Endothelial cell of umbilical vein (primary cell): ENCODE data around the gene UGT1A3. TPM values are rescaled to one million over a fixed set of nuclear protein-coding genes. Genes with fewer than 3 reads are reported as not detected.

ENCODE experiments used
- BruUV-seq: library from RNA; stranded (reverse); fragments of 400-500 nt; replicated peaks from 2 replicates; lab custom pipeline; 2021; lab: Mats Ljungman, UMichigan
- CTCF ChIA-PET: fragments of 300-600, 350-600 bp; sonication (Branson Sonifier 250); formaldehyde crosslinking; loops from one replicate; lab custom pipeline; 2021; ENCODE audit warnings: antibody characterized with exemption, inconsistent platforms; lab: Charles Lee
- POLR2A ChIA-PET: fragments of 300-600, 350-600 bp; sonication (Branson Sonifier 250); formaldehyde crosslinking; loops from one replicate; lab custom pipeline; 2021; ENCODE audit warnings: antibody characterized with exemption, inconsistent platforms; lab: Charles Lee
- DNase-seq: peaks from one replicate; pipeline ENCODE4 v3.0.0-alpha.2; 2011; ENCODE audit warnings: low read depth, low spot score
- FAIRE-seq: peaks from 2 replicates; lab custom pipeline; 2011; peaks lifted over from hg19 to GRCh38; lab: Jason Lieb, UNC
- H2AFZ ChIP-seq: 2 replicates; pipeline ENCODE4 v1.6.0; 2012; ENCODE audit warnings: low read depth, low read length, control low read depth, inconsistent platforms
- H3K27ac ChIP-seq: 2 replicates; pipeline ENCODE4 v1.5.1; 2011; ENCODE audit warnings: low read depth, mild to moderate bottlenecking, control low read depth, low read length, moderate library complexity; ENCODE audit not compliant: insufficient read depth
- H3K27me3 ChIP-seq, 2 experiments: 2 replicates each; pipeline versions ENCODE4 v1.6.0 to v1.6.1; 2011; ENCODE audit warnings: low read length in 2 of 2, mixed read lengths in 1 of 2; ENCODE audit not compliant: control insufficient read depth in 2 of 2, insufficient read depth in 2 of 2
- H3K36me3 ChIP-seq, 2 experiments: 2 replicates in 1 of 2; 3 replicates in 1 of 2; pipeline ENCODE4 v1.5.1; 2011; ENCODE audit warnings: low read length in 2 of 2, mild to moderate bottlenecking in 1 of 2, moderate library complexity in 1 of 2; ENCODE audit not compliant: control insufficient read depth in 2 of 2, insufficient read depth in 2 of 2; ENCODE audit errors: extremely low read depth in 1 of 2
- H3K4me1 ChIP-seq: 3 replicates; pipeline ENCODE4 v1.5.1; 2011; ENCODE audit warnings: mild to moderate bottlenecking, low read length; ENCODE audit not compliant: control insufficient read depth, insufficient read depth; ENCODE audit errors: extremely low read depth
- H3K4me2 ChIP-seq: 2 replicates; pipeline ENCODE4 v1.6.1; 2011; ENCODE audit warnings: low read length, control low read depth, mixed read lengths; ENCODE audit not compliant: insufficient read depth
- H3K4me3 ChIP-seq, 3 experiments: fragments of 200-600 bp in 1 of 3; sonication (generic), shearing (Covaris generic) in 1 of 3; replicated peaks in 1 of 3; 2 replicates each; pipeline ENCODE4 v1.5.1; 2011 to 2016; ENCODE audit warnings: control low read depth in 3 of 3, low read length in 3 of 3, mild to moderate bottlenecking in 2 of 3, inconsistent platforms in 1 of 3, low read depth in 1 of 3, moderate library complexity in 1 of 3; ENCODE audit not compliant: insufficient read depth in 1 of 3
- H3K79me2 ChIP-seq: 2 replicates; pipeline ENCODE4 v1.6.0; 2012; ENCODE audit warnings: low read length, inconsistent platforms; ENCODE audit not compliant: control insufficient read depth, insufficient read depth
- H3K9ac ChIP-seq: replicated peaks from 2 replicates; pipeline ENCODE3; 2011; ENCODE audit warnings: low read length, control low read depth; ENCODE audit not compliant: insufficient read depth; ENCODE audit errors: extremely low read depth
- H3K9me1 ChIP-seq: replicated peaks from 3 replicates; pipeline ENCODE4 v1.6.0; 2011; ENCODE audit warnings: mild to moderate bottlenecking, low read length; ENCODE audit not compliant: control insufficient read depth, insufficient read depth; ENCODE audit errors: extremely low read depth
- H3K9me3 ChIP-seq: replicated peaks from 2 replicates; pipeline ENCODE4 v1.5.1; 2012; ENCODE audit warnings: low read length, inconsistent platforms; ENCODE audit not compliant: control insufficient read depth, insufficient read depth
- H4K20me1 ChIP-seq: replicated peaks from 2 replicates; pipeline ENCODE3; 2011; ENCODE audit warnings: mild to moderate bottlenecking, low read length; ENCODE audit not compliant: control insufficient read depth, insufficient read depth; ENCODE audit errors: extremely low read depth
- EZH2 ChIP-seq: IDR thresholded peaks from 2 replicates; pipeline ENCODE4 v1.6.1; 2012; ENCODE audit warnings: borderline replicate concordance, low read depth, mild to moderate bottlenecking, moderate library complexity, low read length, inconsistent platforms; ENCODE audit not compliant: severe bottlenecking
- FOS ChIP-seq: IDR thresholded peaks from 2 replicates; pipeline ENCODE4 v1.6.1; 2011; ENCODE audit warnings: mild to moderate bottlenecking, low read length, moderate library complexity, borderline replicate concordance; ENCODE audit not compliant: insufficient read depth
- GATA2 ChIP-seq: IDR thresholded peaks from 2 replicates; pipeline ENCODE4 v1.7.0; 2011; ENCODE audit warnings: low read depth, mild to moderate bottlenecking, moderate library complexity, mixed read lengths, low read length; ENCODE audit not compliant: insufficient read length, insufficient read depth
- JUN ChIP-seq: IDR thresholded peaks from 2 replicates; pipeline ENCODE4 v1.6.1; 2011; ENCODE audit warnings: borderline replicate concordance, low read depth; ENCODE audit not compliant: insufficient read length, insufficient read depth
- MAX ChIP-seq: IDR thresholded peaks from 2 replicates; pipeline ENCODE4 v1.6.1; 2011; ENCODE audit not compliant: insufficient read depth, insufficient read length
- MYC ChIP-seq: IDR thresholded peaks from one replicate; pipeline ENCODE4 v1.6.1; 2011; ENCODE audit warnings: mild to moderate bottlenecking, low read depth, low read length
- POLR2A ChIP-seq: IDR thresholded peaks from 2 replicates; pipeline ENCODE4 v1.6.1; 2012; ENCODE audit warnings: low read depth, mild to moderate bottlenecking, control low read depth, low read length
- POLR2AphosphoS5 ChIP-seq: IDR thresholded peaks from 2 replicates; pipeline ENCODE4 v1.6.1; 2012; ENCODE audit warnings: low read depth, mild to moderate bottlenecking, control low read depth, low read length, moderate library complexity; ENCODE audit not compliant: insufficient read depth
- dilution Hi-C: fragments of 300-500 bp; cut with MboI; formaldehyde crosslinking; loops from one replicate; pipeline ENCODE4 v1.15.0; 2019; ENCODE audit warnings: low sequenced_read_pairs; ENCODE audit not compliant: extremely low pct_ligation_motif_present
- intact Hi-C: fragments of 100-400 bp; cut with micrococcal nuclease; formaldehyde crosslinking; loops from one replicate; pipeline ENCODE4 v1.10.0; 2022
- polyA plus RNA-seq, 4 experiments: library from polyadenylated mRNA; depleted of rRNA in 3 of 4; stranded (reverse) in 3 of 4; unstranded in 1 of 4; fragments of >200 nt; gene quantifications; 2 replicates each; pipeline versions ENCODE4 v1.2.1 to v1.2.3, GENCODE V29; 2011 to 2012; ENCODE audit warnings: missing spikeins in 1 of 4
- total RNA-seq: library from RNA; stranded (reverse); gene quantifications from 2 replicates; pipeline ENCODE4 v1.2.3, GENCODE V29; 2021
- TF ChIP-seq, protein P1 (sequence below), 2 donors: IDR thresholded peaks; 1 replicate in 1 of 2; 2 replicates in 1 of 2; pipeline ENCODE4 v1.5.1; 2011; ENCODE audit warnings: low read length in 2 of 2, mild to moderate bottlenecking in 2 of 2, moderate library complexity in 2 of 2, control low read depth in 1 of 2, inconsistent platforms in 1 of 2, low read depth in 1 of 2; ENCODE audit not compliant: insufficient read depth in 1 of 2; ENCODE audit errors: extremely low read depth in 1 of 2

UGT1A3 gene
- total and polyA plus RNA-seq, 2 donors (not counting 3 experiments of a cell fraction or from before 2014, with no cell fraction given), result not detected

DNA sequence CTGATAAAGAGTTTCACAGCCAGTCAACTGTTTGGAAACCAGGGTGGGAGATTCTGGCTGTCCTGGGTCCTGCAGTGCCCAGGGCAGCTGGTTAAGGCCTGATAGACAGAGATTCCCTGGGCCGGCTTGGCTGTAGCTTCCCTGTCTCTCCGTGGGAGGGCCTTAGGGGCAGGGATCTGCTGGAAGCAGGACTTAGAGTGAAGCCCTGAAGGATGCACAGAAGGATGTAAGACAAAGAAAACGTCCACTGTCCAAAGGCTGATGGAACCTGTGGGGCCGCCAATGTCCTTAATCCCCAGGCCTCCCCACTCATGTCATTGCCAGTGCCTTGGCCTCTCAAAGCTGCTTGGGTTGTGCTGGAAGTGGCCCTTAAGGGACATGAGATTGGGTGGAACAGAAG is 82.2 kb downstream of the UGT1A3 start:
- ChIA-PET CTCF (no interaction called here), POLR2A (no interaction called here)
- dilution Hi-C loops, result no loop called here
- Histone ChIP-seq H2AFZ (no peak overlapping the region), H4K20me1 (no peaks in the 10 kb centered on the region), H3K79me2 (no peaks in the 10 kb centered on the region), H3K9me3 (no peaks in the 10 kb centered on the region), H3K4me1 (no peaks in the 10 kb centered on the region), H3K9me1 (no peaks in the 10 kb centered on the region), H3K27ac (no peak overlapping the region), H3K27me3 (peaks cover 0 to 1% of the 10 kb centered on the region in 2 experiments), H3K36me3 (no peaks in the 10 kb centered on the region), H3K4me2 (no peak overlapping the region), H3K4me3 (no peak overlapping the region), H3K9ac (no peak overlapping the region)
- no TSS peak for BruUV-seq
- DNase-seq, result no peak
- FAIRE-seq, result no peak
- TF ChIP-seq FOS (no peak), JUN (no peak), EZH2 (no peak), MAX (no peak), POLR2A (no peak), GATA2 (no peak), MYC (no peak), POLR2AphosphoS5 (no peak)
- TF ChIP-seq, protein P1, sequence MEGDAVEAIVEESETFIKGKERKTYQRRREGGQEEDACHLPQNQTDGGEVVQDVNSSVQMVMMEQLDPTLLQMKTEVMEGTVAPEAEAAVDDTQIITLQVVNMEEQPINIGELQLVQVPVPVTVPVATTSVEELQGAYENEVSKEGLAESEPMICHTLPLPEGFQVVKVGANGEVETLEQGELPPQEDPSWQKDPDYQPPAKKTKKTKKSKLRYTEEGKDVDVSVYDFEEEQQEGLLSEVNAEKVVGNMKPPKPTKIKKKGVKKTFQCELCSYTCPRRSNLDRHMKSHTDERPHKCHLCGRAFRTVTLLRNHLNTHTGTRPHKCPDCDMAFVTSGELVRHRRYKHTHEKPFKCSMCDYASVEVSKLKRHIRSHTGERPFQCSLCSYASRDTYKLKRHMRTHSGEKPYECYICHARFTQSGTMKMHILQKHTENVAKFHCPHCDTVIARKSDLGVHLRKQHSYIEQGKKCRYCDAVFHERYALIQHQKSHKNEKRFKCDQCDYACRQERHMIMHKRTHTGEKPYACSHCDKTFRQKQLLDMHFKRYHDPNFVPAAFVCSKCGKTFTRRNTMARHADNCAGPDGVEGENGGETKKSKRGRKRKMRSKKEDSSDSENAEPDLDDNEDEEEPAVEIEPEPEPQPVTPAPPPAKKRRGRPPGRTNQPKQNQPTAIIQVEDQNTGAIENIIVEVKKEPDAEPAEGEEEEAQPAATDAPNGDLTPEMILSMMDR (IDR thresholded peaks at IDR 0.05; ENCODE audit: extremely low read depth in 1 of 2, insufficient read depth in 1 of 2, low read depth in 1 of 2, low read length in 2 of 2), result no peak
- intact Hi-C loops, result no loop called here
